Small intestine (tissue), 16 donors: ENCODE measurements around the gene TMEM151A. TPM values are rescaled to one million over a fixed set of nuclear protein-coding genes. Genes with fewer than 3 reads are reported as not detected.

Experiments
- DNase-seq, 2 donors: peaks; one replicate each; pipeline versions ENCODE4 v3.0.0 to v3.0.0-alpha.2; 2013
- FAIRE-seq: peaks from 2 replicates; lab custom pipeline; 2012; peaks lifted over from hg19 to GRCh38; lab: Jason Lieb, UNC
- H3K27ac ChIP-seq, 3 donors: one replicate each; pipeline ENCODE4 v1.5.1; 2013; ENCODE audit warnings: low read length in 2 of 3, mild to moderate bottlenecking in 2 of 3, control low read depth in 1 of 3, inconsistent platforms in 1 of 3, low read depth in 1 of 3, moderate library complexity in 1 of 3
- H3K27me3 ChIP-seq, 3 donors: one replicate each; pipeline ENCODE4 v1.6.1; 2013; ENCODE audit warnings: low read length in 3 of 3, inconsistent platforms in 1 of 3; ENCODE audit not compliant: control insufficient read depth in 3 of 3, insufficient read depth in 3 of 3
- H3K36me3 ChIP-seq, 3 donors: one replicate each; pipeline ENCODE4 v1.6.1; 2013; ENCODE audit warnings: low read length in 3 of 3, inconsistent platforms in 1 of 3, low read depth in 1 of 3, mild to moderate bottlenecking in 1 of 3, moderate library complexity in 1 of 3; ENCODE audit not compliant: control insufficient read depth in 3 of 3, insufficient read depth in 2 of 3
- H3K4me1 ChIP-seq, 3 donors: one replicate each; pipeline ENCODE4 v1.6.1; 2013; ENCODE audit warnings: low read length in 2 of 3, inconsistent platforms in 1 of 3, low read depth in 1 of 3, mild to moderate bottlenecking in 1 of 3, moderate library complexity in 1 of 3; ENCODE audit not compliant: control insufficient read depth in 3 of 3, insufficient read depth in 2 of 3
- H3K4me3 ChIP-seq, 3 donors: one replicate each; pipeline ENCODE4 v1.5.1; 2013; ENCODE audit warnings: low read length in 3 of 3, control low read depth in 1 of 3, inconsistent platforms in 1 of 3, low read depth in 1 of 3, mild to moderate bottlenecking in 1 of 3, moderate library complexity in 1 of 3
- H3K9me3 ChIP-seq, 2 donors: one replicate each; pipeline ENCODE4 v1.6.1; 2013; ENCODE audit warnings: low read depth in 1 of 2, low read length in 1 of 2; ENCODE audit not compliant: control insufficient read depth in 2 of 2, insufficient read depth in 1 of 2
- WGBS, 3 donors: extraction: QIAGEN DNeasy Blood & Tissue Kit; methylation state at CpG; one replicate each; pipeline ENCODE4 v1.1.7; 2013; 5-methylcytosine and 5-hydroxymethylcytosine counted together
- long read RNA-seq, 10 donors: transcript quantifications; one replicate each; lab custom pipeline, GENCODE V29; 2026
- polyA plus RNA-seq, 4 donors: library from polyadenylated mRNA; stranded (reverse) in 3 of 4; unstranded in 1 of 4; fragments of 200-250 nt in 3 of 4; fragments of 120-200 nt in 1 of 4; gene quantifications; one replicate each; pipeline versions ENCODE4 v1.2.1 to v1.2.3, GENCODE V29; 2013
- donor health status: healthy with polysubstance abuse.
- donor health status: control.
- donor health status: control.
- donor health status: Bipolar disorder and iron deficiency.
- donor health status: healthy.

Gene TMEM151A
- under 1 TPM in 3 of 4 donors, not detected in 1; 0.44 to 0.91 (median 0.54) TPM for polyA plus RNA-seq
- long read RNA-seq, donor 1: 0 reads
- long read RNA-seq, donor 2: 0 reads
- long read RNA-seq, donor 3: 0 reads
- long read RNA-seq, donor 4: 0 reads
- long read RNA-seq, donor 5: 0 reads
- long read RNA-seq, donor 6: 0 reads
- long read RNA-seq, donor 7: 0 reads
- long read RNA-seq, donor 8: 0 reads
- long read RNA-seq, donor 9: 0 reads
- long read RNA-seq, donor 10, partial matches to known transcripts: 0 of 2 reads
- long read RNA-seq, donor 10, other reads (novel, unspliced or antisense): 0 of 2 reads

DNA sequence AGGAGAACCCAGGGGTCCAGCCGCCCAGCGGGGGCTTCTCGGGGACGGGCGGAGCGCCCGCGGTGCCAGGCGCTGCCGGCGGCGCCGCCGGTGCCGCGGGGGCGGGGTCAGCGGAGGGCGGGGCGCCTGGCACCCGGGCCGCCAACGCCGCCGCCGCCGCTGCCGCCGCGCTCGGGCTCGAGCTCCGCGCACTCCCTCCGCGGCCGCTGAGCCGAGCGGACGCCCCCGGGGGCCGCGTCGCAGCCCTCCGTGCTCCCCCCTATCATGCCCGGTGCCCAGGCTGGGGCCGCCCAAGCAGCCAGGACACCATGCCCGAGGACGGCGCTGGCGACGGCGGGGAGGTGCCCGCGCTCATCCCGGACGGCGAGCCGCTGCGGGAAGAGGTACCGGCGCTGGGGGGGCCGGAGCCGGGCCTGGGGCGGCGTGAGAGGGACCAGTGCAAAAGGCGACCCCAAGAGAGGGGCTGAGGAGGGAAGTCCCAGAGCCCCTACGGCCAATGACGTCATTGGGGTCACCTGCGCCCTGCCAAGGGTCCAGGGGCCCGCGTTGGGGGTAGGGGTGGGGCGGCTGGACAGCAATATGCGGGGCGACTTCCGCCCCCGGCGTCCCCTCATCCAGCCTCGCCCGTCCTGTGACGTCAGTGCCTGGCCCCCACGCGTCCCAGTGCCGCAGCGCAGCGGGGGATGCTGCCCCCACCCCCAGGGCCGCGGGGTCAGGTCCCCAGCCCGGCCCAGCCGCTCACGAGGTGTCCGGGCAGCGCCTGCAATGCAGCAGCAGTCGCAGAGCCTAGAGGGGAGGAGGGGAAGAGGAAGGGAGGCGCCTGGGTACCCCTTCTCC is at the start of gene TMEM151A:
Gene TMEM151A (plus strand): TSS at position 189 of the 837 bp plus-strand sequence. CDS start 120 bp downstream, at position 309.
- Histone ChIP-seq H3K27ac (no peak within 1 kb of the TSS), H3K4me1 (peaks cover 5 to 31% (median 8%) of the 10 kb centered on the region in 3 donors), H3K9me3 (no peaks in the 10 kb centered on the region), H3K27me3 (peaks cover 0 to 38% (median 5%) of the 10 kb centered on the region in 3 donors), H3K4me3 (peak within 1 kb of the TSS in 2 of 3 donors; percentile 21 to 59), H3K36me3 (peaks cover 0 to 11% (median 0%) of the 10 kb centered on the region in 3 donors)
- WGBS, 3 donors: 2 to 3% (median 2%) methylated on average over 55 to 95 of the region's 95 CpGs
- DNase-seq: peak in 1 of 2 donors; percentile 50
- FAIRE-seq: no peak

DNA sequence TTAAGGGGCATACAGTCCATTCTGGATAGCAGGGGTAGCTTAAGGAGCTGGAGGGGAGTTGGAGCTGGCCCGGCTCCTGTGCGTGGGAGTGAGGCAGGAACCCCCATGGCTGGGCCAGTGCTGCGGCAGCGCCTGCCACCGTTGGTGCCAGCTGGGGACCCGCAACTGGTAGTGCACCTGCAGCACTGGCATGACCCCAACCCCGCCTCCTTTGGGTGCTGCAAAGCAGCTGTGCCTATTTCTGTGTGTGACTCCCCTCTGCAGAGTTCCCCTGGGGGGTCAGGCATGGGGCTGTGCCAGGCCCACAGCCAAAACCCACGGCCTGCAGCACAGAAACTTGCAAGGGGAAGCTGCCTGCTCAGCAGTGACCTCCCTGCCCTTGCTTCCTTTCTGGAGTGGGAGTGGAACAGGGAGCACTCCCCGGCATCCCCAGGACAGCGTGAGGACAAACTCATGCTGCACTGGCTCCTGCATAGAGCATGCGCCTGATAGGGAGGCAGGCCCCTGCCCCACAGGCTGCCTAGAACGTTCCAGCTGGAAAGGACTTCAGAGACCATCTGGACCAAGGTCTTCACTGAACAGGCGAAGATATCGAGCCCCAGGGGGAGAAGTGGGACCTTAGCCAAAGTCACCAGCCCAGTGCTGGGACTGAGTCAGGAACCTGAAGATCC is 49.5 kb upstream of the TMEM151A start:
- peaks cover 0 to 84% (median 9%) of the 10 kb centered on the region in 3 donors for H3K36me3 ChIP-seq
- WGBS, 3 donors: 78 to 84% (median 83%) methylated on average over 10 to 14 of the region's 14 CpGs
- H3K27me3 ChIP-seq: no peaks in the 10 kb centered on the region
- H3K4me3 ChIP-seq: no peak overlapping the region
- FAIRE-seq: no peak
- H3K9me3 ChIP-seq: no peaks in the 10 kb centered on the region
- no peaks in the 10 kb centered on the region for H3K4me1 ChIP-seq
- no peak for DNase-seq
- no peak overlapping the region for H3K27ac ChIP-seq

GRCh38 chr11:66243782-66244535 is 47.7 kb upstream of the TMEM151A start:
- no peak for DNase-seq
- peaks cover 0 to 69% (median 9%) of the 10 kb centered on the region in 3 donors for H3K36me3 ChIP-seq
- WGBS, 3 donors: 74 to 87% (median 76%) methylated on average over 13 of the region's 13 CpGs
- H3K27me3 ChIP-seq: no peaks in the 10 kb centered on the region
- H3K27ac ChIP-seq: no peak overlapping the region
- H3K9me3 ChIP-seq: no peaks in the 10 kb centered on the region
- FAIRE-seq: no peak
- no peaks in the 10 kb centered on the region for H3K4me1 ChIP-seq
- H3K4me3 ChIP-seq: no peak overlapping the region

DNA sequence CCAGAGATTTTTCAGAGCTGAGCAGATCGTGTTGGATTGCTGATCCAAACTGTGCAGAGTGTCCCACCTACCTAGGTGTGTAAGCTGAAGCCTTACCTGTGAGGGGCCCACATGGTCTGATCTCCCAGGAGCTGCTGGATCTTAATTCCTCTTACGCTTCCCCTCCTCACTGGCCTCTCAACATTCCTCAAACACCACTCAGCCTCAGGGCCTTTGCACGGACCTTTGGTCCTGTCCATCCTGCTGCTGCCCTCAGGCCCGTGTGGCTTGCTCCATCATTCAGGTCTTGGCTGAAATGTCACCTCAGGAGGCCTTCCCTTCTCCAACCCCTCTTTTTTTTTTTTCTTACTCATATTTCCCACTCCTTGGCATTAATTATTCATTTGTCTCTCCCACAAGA is 44.4 kb upstream of the TMEM151A start:
- H3K27me3 ChIP-seq: no peaks in the 10 kb centered on the region
- H3K4me1 ChIP-seq: no peaks in the 10 kb centered on the region
- no peak overlapping the region for H3K27ac ChIP-seq
- DNase-seq (no peak), FAIRE-seq (no peak)
- H3K4me3 ChIP-seq: no peak overlapping the region
- WGBS, 3 donors: 92 to 97% (median 93%) methylated on average over 4 of the region's 4 CpGs
- H3K36me3 ChIP-seq: peaks cover 0 to 55% (median 0%) of the 10 kb centered on the region in 3 donors
- H3K9me3 ChIP-seq: no peaks in the 10 kb centered on the region

DNA sequence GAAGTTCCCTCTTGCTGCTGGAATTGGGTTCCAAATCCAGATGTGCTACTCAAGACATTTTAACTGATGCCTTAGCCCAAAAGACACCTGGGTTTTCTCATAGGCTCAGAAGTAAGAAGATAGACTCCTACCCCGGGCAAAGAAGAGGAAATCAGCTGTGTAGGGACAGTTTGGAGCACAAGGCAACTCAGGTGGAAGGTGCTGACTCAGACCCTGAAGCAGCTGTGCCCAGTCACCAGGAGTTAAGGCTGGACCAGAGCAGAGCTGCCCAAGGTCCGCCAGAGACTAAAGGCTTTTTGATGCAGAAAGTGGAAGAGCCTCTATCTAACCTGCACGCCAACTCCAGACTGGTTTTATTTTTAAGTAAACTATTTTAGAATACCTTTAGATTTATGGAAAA is 43.9 kb upstream of the TMEM151A start:
- H3K9me3 ChIP-seq: no peaks in the 10 kb centered on the region
- no peak for DNase-seq
- H3K27ac ChIP-seq: no peak overlapping the region
- WGBS, 3 donors: 86 to 92% (median 89%) methylated on average over 3 of the region's 3 CpGs
- no peaks in the 10 kb centered on the region for H3K27me3 ChIP-seq
- H3K36me3 ChIP-seq: peaks cover 0 to 50% (median 0%) of the 10 kb centered on the region in 3 donors
- H3K4me3 ChIP-seq: no peak overlapping the region
- no peaks in the 10 kb centered on the region for H3K4me1 ChIP-seq
- no peak for FAIRE-seq

DNA sequence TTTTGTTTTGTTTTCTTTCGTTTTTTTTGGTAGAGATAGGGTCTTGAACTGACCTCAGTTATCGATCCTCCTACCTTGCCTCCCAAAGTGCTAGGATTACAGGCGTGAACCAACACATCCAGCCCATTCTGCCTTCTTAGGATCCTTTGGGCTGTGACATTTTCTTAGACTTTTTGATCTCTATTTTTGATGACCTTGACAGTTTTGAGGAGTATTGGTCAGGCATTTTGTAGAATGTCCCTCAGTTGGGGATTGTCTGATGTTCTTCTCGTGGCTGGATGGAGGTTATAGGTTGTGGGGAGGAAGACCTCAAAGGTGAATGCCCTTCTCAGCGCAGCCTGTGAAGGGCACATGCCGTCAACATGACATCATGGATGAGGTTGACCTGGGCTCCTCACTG is 42.8 kb upstream of the TMEM151A start:
- peaks cover 0 to 39% (median 0%) of the 10 kb centered on the region in 3 donors for H3K36me3 ChIP-seq
- H3K27me3 ChIP-seq: no peaks in the 10 kb centered on the region
- no peak overlapping the region for H3K4me3 ChIP-seq
- FAIRE-seq (no peak), DNase-seq (no peak)
- 84 to 91% (median 84%) methylated on average over 6 of the region's 6 CpGs for WGBS, 3 donors
- H3K4me1 ChIP-seq: no peaks in the 10 kb centered on the region
- no peak overlapping the region for H3K27ac ChIP-seq
- no peaks in the 10 kb centered on the region for H3K9me3 ChIP-seq

- Histone ChIP-seq H3K36me3 (peaks cover 0 to 20% (median 0%) of the 10 kb centered on the region in 3 donors), H3K4me1 (peaks cover 0 to 2% (median 0%) of the 10 kb centered on the region in 3 donors), H3K27ac (no peak overlapping the region), H3K27me3 (peaks cover 0 to 11% (median 0%) of the 10 kb centered on the region in 3 donors), H3K4me3 (no peak overlapping the region), H3K9me3 (no peaks in the 10 kb centered on the region)
- 79 to 82% (median 81%) methylated on average over 7 of the region's 7 CpGs for WGBS, 3 donors
- DNase-seq (no peak), FAIRE-seq (no peak)
Observed at GRCh38 chr11:66251809-66252208, 39.9 kb upstream of the TMEM151A start.
